Dedifferentiated amniotic fluid mesenchymal stem cell (primary cell): ENCODE results near the gene DOCK10.
A peak's percentile ranks its signal among the peaks of the same experiment; 100 is the strongest.

Experiments used
- DNase-seq: peaks from one replicate; pipeline ENCODE4 v3.0.0-alpha.2; 2016; ENCODE audit errors: extremely low spot score

Gene DOCK10

GRCh38 chr2:225041207-225041850, 939 bp downstream of the DOCK10 start:
- peak; percentile 51 for DNase-seq

- no peak for DNase-seq
These were observed 1.4 kb downstream of the DOCK10 start for GRCh38 chr2:225040856-225041206.

- DNase-seq: no peak
These were observed 2.1 kb downstream of the DOCK10 start for GRCh38 chr2:225040142-225040541.

GRCh38 chr2:225038231-225038523, 4.1 kb downstream of the DOCK10 start:
- DNase-seq: no peak

- no peak for DNase-seq
These were observed 4.6 kb downstream of the DOCK10 start for GRCh38 chr2:225037415-225038230.

- no peak for DNase-seq
These were observed 5.8 kb downstream of the DOCK10 start for GRCh38 chr2:225036431-225036830.

GRCh38 chr2:225033440-225034318, 8.6 kb downstream of the DOCK10 start:
- DNase-seq: no peak

- DNase-seq: no peak
These were observed 10.0 kb downstream of the DOCK10 start for GRCh38 chr2:225032246-225032645.

- DNase-seq: no peak
These were observed 10.7 kb downstream of the DOCK10 start for GRCh38 chr2:225031599-225031998.

- no peak for DNase-seq
These were observed 11.4 kb downstream of the DOCK10 start for GRCh38 chr2:225030893-225031292.

- DNase-seq: no peak
These were observed 12.1 kb downstream of the DOCK10 start for GRCh38 chr2:225030203-225030602.

- DNase-seq: no peak
These were observed 13.7 kb downstream of the DOCK10 start for GRCh38 chr2:225028572-225028971.

- no peak for DNase-seq
These were observed 15.1 kb downstream of the DOCK10 start for GRCh38 chr2:225027061-225027762.

GRCh38 chr2:225025917-225026571, 16.2 kb downstream of the DOCK10 start:
- peak; percentile 52 for DNase-seq

GRCh38 chr2:225022188-225022587, 20.1 kb downstream of the DOCK10 start:
- DNase-seq: no peak

GRCh38 chr2:225020168-225020849, 22.0 kb downstream of the DOCK10 start:
- DNase-seq: no peak

GRCh38 chr2:225019105-225019504, 23.2 kb downstream of the DOCK10 start:
- no peak for DNase-seq

- DNase-seq: no peak
These were observed 24.6 kb downstream of the DOCK10 start for GRCh38 chr2:225017713-225018112.

- no peak for DNase-seq
These were observed 25.1 kb downstream of the DOCK10 start for GRCh38 chr2:225017098-225017685.
